SK-N-SH treated with all-trans-retinoic acid at 6 μM for 48 hours (cell line): ENCODE results near the gene RAP2A.

Source experiments
- CREB5 ChIP-seq: fragments of 250-450 bp; sonication (Bioruptor Pico); IDR thresholded peaks from 2 replicates; pipeline ENCODE4 v1.5.1; 2020; ENCODE audit warnings: low read depth, mild to moderate bottlenecking, moderate library complexity
- ESRRG ChIP-seq: fragments of 250-450 bp; sonication (Bioruptor Pico); IDR thresholded peaks from 2 replicates; pipeline ENCODE4 v1.6.1; 2021; ENCODE audit warnings: mild to moderate bottlenecking
- PATZ1 ChIP-seq: fragments of 250-450 bp; sonication (Bioruptor Pico); IDR thresholded peaks from 2 replicates; pipeline ENCODE4 v1.8.0; 2020; ENCODE audit warnings: mild to moderate bottlenecking, moderate library complexity, borderline replicate concordance
- RARB ChIP-seq: fragments of 250-450 bp; sonication (Bioruptor Pico); IDR thresholded peaks from 2 replicates; pipeline ENCODE4 v1.8.0; 2021; ENCODE audit warnings: mild to moderate bottlenecking, moderate library complexity
- TOX ChIP-seq: fragments of 250-450 bp; sonication (Bioruptor Pico); IDR thresholded peaks from 2 replicates; pipeline ENCODE4 v1.8.0; 2021; ENCODE audit warnings: mild to moderate bottlenecking, moderate library complexity, borderline replicate concordance
- ZNF565 ChIP-seq: fragments of 450-650 bp; formaldehyde crosslinking; conservative IDR thresholded peaks from 2 replicates; pipeline ENCODE4 v1.5.0; 2020; ENCODE audit warnings: low read depth, mild to moderate bottlenecking, moderate library complexity
- ZNF8 ChIP-seq: fragments of 450-650 bp; formaldehyde crosslinking; IDR thresholded peaks from 2 replicates; pipeline ENCODE4 v1.5.0; 2020; ENCODE audit warnings: mild to moderate bottlenecking, moderate library complexity

GRCh38 chr13:97493456-97493855 is 59.5 kb downstream of the RAP2A start:
- no peak for TF ChIP-seq ZNF8
- no peak for TF ChIP-seq CREB5 (CRISPR knock-in tag)
- no peak for TF ChIP-seq PATZ1 (CRISPR knock-in tag)
- TF ChIP-seq TOX (CRISPR knock-in tag): no peak
- TF ChIP-seq ESRRG (CRISPR knock-in tag): no peak
- TF ChIP-seq RARB (CRISPR knock-in tag): no peak
- no peak for TF ChIP-seq ZNF565 (CRISPR knock-in tag)
